HEK293 (cell line): ENCODE measurements around the gene DRG1.
"Not testable (repeated sequence)": the region's sequence is repeated elsewhere in the genome, so short reads cannot be mapped to it uniquely, and the experiment has no call there.

ENCODE experiments used
- CTCF ChIA-PET: fragments of 350-600 bp; formaldehyde crosslinking; extraction: SDS; loops from one replicate; lab custom pipeline; 2021; ENCODE audit warnings: antibody characterized with exemption; lab: Yijun Ruan, JAX
- POLR2A ChIA-PET: fragments of 300-600 bp; formaldehyde crosslinking; extraction: SDS; loops from one replicate; lab custom pipeline; 2020; ENCODE audit warnings: antibody characterized with exemption, inconsistent platforms; lab: Yijun Ruan, JAX
- H3K27ac ChIP-seq: fragments of 200-500 bp; sonication (Bioruptor generic); 2 replicates; pipeline ENCODE4 v1.5.1; 2014; ENCODE audit warnings: low read depth, low read length, control low read depth, inconsistent platforms; ENCODE audit errors: extremely low read depth
- H3K36me3 ChIP-seq, 2 experiments: fragments of 200-500 bp in 1 of 2; sonication (Bioruptor generic) in 1 of 2; 1 replicate in 1 of 2; 2 replicates in 1 of 2; pipeline ENCODE4 v1.5.1; 2014 to 2017; ENCODE audit warnings: inconsistent platforms in 2 of 2, low read length in 2 of 2; ENCODE audit not compliant: control insufficient read depth in 2 of 2, insufficient read depth in 1 of 2
- H3K4me1 ChIP-seq: fragments of 200-500 bp; sonication (Bioruptor generic); 2 replicates; pipeline ENCODE4 v1.5.1; 2014; ENCODE audit warnings: mild to moderate bottlenecking, low read length, inconsistent platforms; ENCODE audit not compliant: control insufficient read depth, insufficient read depth
- H3K4me3 ChIP-seq: 2 replicates; pipeline ENCODE4 v1.5.1; 2011; ENCODE audit warnings: low read depth, mild to moderate bottlenecking, control low read depth, low read length, moderate library complexity
- H3K9me3 ChIP-seq: fragments of 200-500 bp; sonication (Bioruptor generic); 2 replicates; pipeline ENCODE4 v1.5.1; 2014; ENCODE audit warnings: low read depth, low read length, inconsistent platforms; ENCODE audit not compliant: control insufficient read depth, insufficient read depth
- IKZF3 ChIP-seq: fragments of 450-650 bp; IDR thresholded peaks from 2 replicates; pipeline ENCODE4 v1.5.0; 2018; ENCODE audit warnings: missing biosample characterization, mild to moderate bottlenecking, missing genetic modification characterization, moderate library complexity
- SETDB1 ChIP-seq: IDR thresholded peaks from one replicate; pipeline ENCODE4 v1.6.1; 2017; ENCODE audit warnings: mild to moderate bottlenecking, low read length, moderate library complexity, mixed read lengths; ENCODE audit not compliant: insufficient read length
- SP7 ChIP-seq: fragments of 450-650 bp; formaldehyde crosslinking; IDR thresholded peaks from 2 replicates; pipeline ENCODE4 v1.5.1; 2016; ENCODE audit warnings: missing biosample characterization, missing genetic modification characterization
- WT1 ChIP-seq: fragments of 450-650 bp; formaldehyde crosslinking; IDR thresholded peaks from 2 replicates; pipeline ENCODE4 v1.5.1; 2016; ENCODE audit warnings: missing biosample characterization, missing genetic modification characterization
- YY1 ChIP-seq: fragments of 450-650 bp; formaldehyde crosslinking; IDR thresholded peaks from 2 replicates; pipeline ENCODE4 v1.5.1; 2018; ENCODE audit warnings: missing biosample characterization, missing genetic modification characterization
- ZBTB11 ChIP-seq: fragments of 450-650 bp; formaldehyde crosslinking; conservative IDR thresholded peaks from 2 replicates; pipeline ENCODE4 v1.5.1; 2016; ENCODE audit warnings: low read depth, missing biosample characterization, missing genetic modification characterization
- ZNF112 ChIP-seq: fragments of 450-650 bp; formaldehyde crosslinking; IDR thresholded peaks from 2 replicates; pipeline ENCODE4 v1.5.0; 2017; ENCODE audit warnings: missing biosample characterization, missing genetic modification characterization
- ZNF121 ChIP-seq: fragments of 450-650 bp; formaldehyde crosslinking; IDR thresholded peaks from 2 replicates; pipeline ENCODE4 v1.5.1; 2016; ENCODE audit warnings: missing biosample characterization, missing genetic modification characterization
- ZNF140 ChIP-seq: fragments of 450-650 bp; formaldehyde crosslinking; IDR thresholded peaks from 2 replicates; pipeline ENCODE4 v1.5.1; 2016; ENCODE audit warnings: missing biosample characterization, missing genetic modification characterization
- ZNF292 ChIP-seq: fragments of 450-650 bp; formaldehyde crosslinking; IDR thresholded peaks from 2 replicates; pipeline ENCODE4 v1.5.1; 2016; ENCODE audit warnings: low read depth, missing biosample characterization, missing genetic modification characterization, borderline replicate concordance
- ZNF391 ChIP-seq: fragments of 450-650 bp; formaldehyde crosslinking; IDR thresholded peaks from 2 replicates; pipeline ENCODE4 v1.5.1; 2016; ENCODE audit warnings: low read depth, missing biosample characterization, missing genetic modification characterization, borderline replicate concordance
- ZNF530 ChIP-seq: fragments of 450-650 bp; formaldehyde crosslinking; IDR thresholded peaks from 2 replicates; pipeline ENCODE4 v1.5.1; 2016; ENCODE audit warnings: low read depth, missing biosample characterization, missing genetic modification characterization
- ZNF600 ChIP-seq: fragments of 450-650 bp; formaldehyde crosslinking; IDR thresholded peaks from 2 replicates; pipeline ENCODE4 v1.5.1; 2016; ENCODE audit warnings: missing biosample characterization, missing genetic modification characterization
- ZNF777 ChIP-seq: fragments of 450-650 bp; formaldehyde crosslinking; IDR thresholded peaks from 2 replicates; pipeline ENCODE4 v1.5.1; 2017; ENCODE audit warnings: missing biosample characterization, missing genetic modification characterization, borderline replicate concordance
- TF ChIP-seq, protein P1 (sequence below): fragments of 450-650 bp; formaldehyde crosslinking; IDR thresholded peaks from 2 replicates; pipeline ENCODE4 v1.5.1; 2016; ENCODE audit warnings: missing biosample characterization, missing genetic modification characterization
- TF ChIP-seq, protein P2 (sequence below): fragments of 450-650 bp; formaldehyde crosslinking; IDR thresholded peaks from 2 replicates; pipeline ENCODE4 v1.5.1; 2016; ENCODE audit warnings: missing biosample characterization, missing genetic modification characterization

DRG1 gene

GRCh38 chr22:31398231-31398630 is 1.2 kb upstream of the DRG1 start:
- Histone ChIP-seq H3K4me1 (peaks cover 9% of the 10 kb centered on the region), H3K27ac (no peak overlapping the region), H3K4me3 (no peak overlapping the region), H3K9me3 (no peaks in the 10 kb centered on the region), H3K36me3 (peaks cover 24 to 26% of the 10 kb centered on the region in 2 experiments)
- TF ChIP-seq WT1 (tag by site-specific recombination), result 0 out of 2 replicates have a peak, but pooled peaks have one; percentile 11
- no peak for TF ChIP-seq SP7 (tag by site-specific recombination)
- CTCF ChIA-PET, result interaction anchor here (0.6 kb wide), 1 partner anchor 54 kb away, joined by 3 read pairs; no protein-coding TSS in a partner anchor
- POLR2A ChIA-PET, result interaction anchor here (4.2 kb wide), 1 partner anchor 51 kb away, joined by 63 read pairs; the partner anchor contains the start of gene PATZ1

DNA sequence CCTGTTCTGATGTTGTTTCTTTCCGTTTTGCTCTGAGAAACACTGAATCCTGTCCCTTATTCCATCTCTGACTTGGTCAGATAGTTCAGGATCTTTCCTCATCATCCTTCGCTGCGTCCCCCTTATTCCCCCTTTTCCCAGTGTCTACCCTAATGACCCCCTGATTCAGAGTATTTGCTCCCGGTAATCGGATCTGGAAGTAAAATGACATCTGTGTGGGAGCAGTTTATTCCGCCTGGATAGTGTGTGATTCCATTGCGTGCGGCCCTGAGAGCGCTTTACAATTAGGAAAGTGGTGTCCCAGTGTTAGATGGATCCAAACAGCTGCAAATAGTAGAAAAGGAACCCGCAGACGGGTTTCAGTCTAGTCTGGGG is 606 bp downstream of the DRG1 start:
- CTCF ChIA-PET, result no interaction called here
- H3K9me3 ChIP-seq, result no peaks in the 10 kb centered on the region
- H3K4me1 ChIP-seq, result peaks cover 9% of the 10 kb centered on the region
- TF ChIP-seq ZNF112 (tag by site-specific recombination), result no peak
- no peak for TF ChIP-seq ZNF140
- 0 out of 2 replicates have a peak, but pooled peaks have one; percentile 62 for TF ChIP-seq ZNF600 (tag by site-specific recombination)
- 0 out of 2 replicates have a peak, but pooled peaks have one; percentile 7 for TF ChIP-seq ZNF391 (tag by site-specific recombination)
- 0 out of 2 replicates have a peak, but pooled peaks have one; percentile 6 for TF ChIP-seq ZBTB11 (tag by site-specific recombination)
- TF ChIP-seq IKZF3 (tag by site-specific recombination), result peak; percentile 23; the same call in 1 of the 2 replicates
- no peak for TF ChIP-seq YY1 (tag by site-specific recombination)
- peak overlapping the region; percentile 73 for H3K4me3 ChIP-seq
- peaks cover 42 to 44% of the 10 kb centered on the region in 2 experiments for H3K36me3 ChIP-seq
- POLR2A ChIA-PET, result interaction anchor here (1.0 to 4.2 kb wide), 5 partner anchors 20 to 231 kb away, joined by 3 to 63 read pairs (median 4); partner anchors contain the start of gene PATZ1
- peak overlapping the region; percentile 67 for H3K27ac ChIP-seq

- ChIA-PET CTCF (interaction anchor here (0.6 kb wide), 2 partner anchors 8 to 45 kb away, joined by 3 to 6 read pairs; no protein-coding TSS in a partner anchor), POLR2A (interaction anchor here (0.6 to 1.4 kb wide), 5 partner anchors 27 to 1072 kb away, joined by 3 to 12 read pairs (median 5); partner anchors contain the start of gene FBXO7)
- H3K36me3 ChIP-seq, result peaks cover 65 to 67% of the 10 kb centered on the region in 2 experiments
- not testable (repeated sequence) for H3K4me3 ChIP-seq, H3K9me3 ChIP-seq, H3K4me1 ChIP-seq
- peak; percentile 87 for TF ChIP-seq ZNF121
- TF ChIP-seq, protein P1, sequence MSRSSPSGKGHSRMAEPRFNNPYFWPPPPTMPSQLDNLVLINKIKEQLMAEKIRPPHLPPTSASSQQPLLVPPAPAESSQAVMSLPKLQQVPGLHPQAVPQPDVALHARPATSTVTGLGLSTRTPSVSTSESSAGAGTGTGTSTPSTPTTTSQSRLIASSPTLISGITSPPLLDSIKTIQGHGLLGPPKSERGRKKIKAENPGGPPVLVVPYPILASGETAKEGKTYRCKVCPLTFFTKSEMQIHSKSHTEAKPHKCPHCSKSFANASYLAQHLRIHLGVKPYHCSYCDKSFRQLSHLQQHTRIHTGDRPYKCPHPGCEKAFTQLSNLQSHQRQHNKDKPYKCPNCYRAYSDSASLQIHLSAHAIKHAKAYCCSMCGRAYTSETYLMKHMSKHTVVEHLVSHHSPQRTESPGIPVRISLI (tag by site-specific recombination), result 0 out of 2 replicates have a peak, but pooled peaks have one; percentile 11
- TF ChIP-seq, all 188 proteins: peak for 2; not testable (repeated sequence) for 186
- not testable (repeated sequence) for H3K27ac ChIP-seq
Measured at GRCh38 chr22:31402350-31402749, 2.9 kb downstream of the DRG1 start.

GRCh38 chr22:31425331-31426050 is 26.1 kb downstream of the DRG1 start:
- Histone ChIP-seq H3K36me3 (peaks cover 96% of the 10 kb centered on the region in 2 experiments), H3K27ac (no peak overlapping the region), H3K4me1 (no peaks in the 10 kb centered on the region), H3K4me3 (no peak overlapping the region), H3K9me3 (no peaks in the 10 kb centered on the region)
- ChIA-PET POLR2A (no interaction called here), CTCF (interaction anchor here (2.8 kb wide), 1 partner anchor 26 kb away, joined by 10 read pairs; no protein-coding TSS in a partner anchor)
- TF ChIP-seq ZNF600 (tag by site-specific recombination) (no peak), SETDB1 (no peak), ZNF292 (no peak), ZNF530 (no peak), ZNF777 (tag by site-specific recombination) (no peak)
- TF ChIP-seq, protein P2, sequence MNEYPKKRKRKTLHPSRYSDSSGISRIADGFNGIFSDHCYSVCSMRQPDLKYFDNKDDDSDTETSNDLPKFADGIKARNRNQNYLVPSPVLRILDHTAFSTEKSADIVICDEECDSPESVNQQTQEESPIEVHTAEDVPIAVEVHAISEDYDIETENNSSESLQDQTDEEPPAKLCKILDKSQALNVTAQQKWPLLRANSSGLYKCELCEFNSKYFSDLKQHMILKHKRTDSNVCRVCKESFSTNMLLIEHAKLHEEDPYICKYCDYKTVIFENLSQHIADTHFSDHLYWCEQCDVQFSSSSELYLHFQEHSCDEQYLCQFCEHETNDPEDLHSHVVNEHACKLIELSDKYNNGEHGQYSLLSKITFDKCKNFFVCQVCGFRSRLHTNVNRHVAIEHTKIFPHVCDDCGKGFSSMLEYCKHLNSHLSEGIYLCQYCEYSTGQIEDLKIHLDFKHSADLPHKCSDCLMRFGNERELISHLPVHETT (tag by site-specific recombination), result no peak
